Naive thymus-derived CD4-positive, alpha-beta T cell (primary cell): Measurements from ENCODE around the gene PTGR2. TPM values are rescaled to one million over a fixed set of nuclear protein-coding genes. Genes with fewer than 3 reads are reported as not detected.
"Not testable (repeated sequence)": the region's sequence is repeated elsewhere in the genome, so short reads cannot be mapped to it uniquely, and the experiment has no call there.

ENCODE experiments used
- ATAC-seq: fragments of 150-1000 bp; cut with Tn5 transposase; 2 replicates; pipeline ENCODE4 v1.10.0; 2021; ENCODE audit warnings: mild to moderate bottlenecking, moderate library complexity
- CTCF ChIA-PET: fragments of 350-600 bp; sonication (Branson Sonifier 250); formaldehyde crosslinking; loops from one replicate; lab custom pipeline; 2021; ENCODE audit warnings: antibody characterized with exemption; lab: Charles Lee
- POLR2A ChIA-PET: fragments of 350-600 bp; sonication (Branson Sonifier 250); formaldehyde crosslinking; loops from one replicate; lab custom pipeline; 2021; ENCODE audit warnings: antibody characterized with exemption, inconsistent platforms; lab: Charles Lee
- DNase-seq, 9 donors: peaks; one replicate each; pipeline versions ENCODE4 v3.0.0 to v3.0.0-alpha.2; 2020 to 2022; ENCODE audit warnings: mixed read lengths in 1 of 9
- H3K27ac ChIP-seq: one replicate; pipeline ENCODE4 v1.7.0; 2013; ENCODE audit warnings: mild to moderate bottlenecking, low read depth, low read length, moderate library complexity
- H3K27me3 ChIP-seq, 2 donors: one replicate each; pipeline ENCODE4 v1.7.0; 2013; ENCODE audit warnings: low read length in 2 of 2, mild to moderate bottlenecking in 2 of 2, moderate library complexity in 2 of 2; ENCODE audit not compliant: control insufficient read depth in 2 of 2, insufficient read depth in 2 of 2
- H3K36me3 ChIP-seq, 3 experiments: 1 replicate in 2 of 3; 2 replicates in 1 of 3; pipeline ENCODE4 v1.7.0; 2013; ENCODE audit warnings: low read length in 3 of 3, mild to moderate bottlenecking in 3 of 3, moderate library complexity in 1 of 3; ENCODE audit not compliant: insufficient read depth in 3 of 3, control insufficient read depth in 2 of 3
- H3K4me1 ChIP-seq, 2 donors: one replicate each; pipeline ENCODE4 v1.7.0; 2013; ENCODE audit warnings: low read length in 2 of 2, mild to moderate bottlenecking in 2 of 2, moderate library complexity in 1 of 2; ENCODE audit not compliant: control insufficient read depth in 2 of 2, insufficient read depth in 2 of 2
- H3K4me3 ChIP-seq: 2 replicates; pipeline ENCODE4 v1.7.0; 2013; ENCODE audit warnings: mild to moderate bottlenecking, low read length
- H3K9me3 ChIP-seq, 3 experiments: 1 replicate in 2 of 3; 2 replicates in 1 of 3; pipeline ENCODE4 v1.7.0; 2013; ENCODE audit warnings: low read length in 3 of 3; ENCODE audit not compliant: control insufficient read depth in 2 of 3
- H3K27ac Mint-ChIP-seq, 9 donors: one replicate each; pipeline ENCODE4 v1.8.0; 2020 to 2022; ENCODE audit warnings: mixed read lengths in 9 of 9, mild to moderate bottlenecking in 8 of 9, moderate library complexity in 5 of 9, inconsistent platforms in 2 of 9
- H3K27me3 Mint-ChIP-seq, 5 donors: one replicate each; pipeline ENCODE4 v1.8.0; 2021 to 2022; ENCODE audit warnings: mixed read lengths in 5 of 5, mild to moderate bottlenecking in 1 of 5
- H3K36me3 Mint-ChIP-seq, 5 donors: one replicate each; pipeline ENCODE4 v1.8.0; 2020 to 2022; ENCODE audit warnings: mixed read lengths in 5 of 5, mild to moderate bottlenecking in 3 of 5, inconsistent platforms in 1 of 5
- H3K4me1 Mint-ChIP-seq, 7 donors: one replicate each; pipeline ENCODE4 v1.8.0; 2020 to 2022; ENCODE audit warnings: mixed read lengths in 7 of 7, mild to moderate bottlenecking in 3 of 7, inconsistent platforms in 1 of 7
- H3K4me3 Mint-ChIP-seq, 10 donors: one replicate each; pipeline ENCODE4 v1.8.0; 2020 to 2022; ENCODE audit warnings: mild to moderate bottlenecking in 10 of 10, mixed read lengths in 10 of 10, moderate library complexity in 6 of 10, inconsistent platforms in 2 of 10
- H3K9me3 Mint-ChIP-seq, 11 donors: one replicate each; pipeline ENCODE4 v1.8.0; 2020 to 2022; ENCODE audit warnings: mixed read lengths in 11 of 11, mild to moderate bottlenecking in 4 of 11, inconsistent platforms in 1 of 11, moderate library complexity in 1 of 11
- intact Hi-C, 2 donors: fragments of 100-400 bp; cut with micrococcal nuclease; formaldehyde crosslinking; loops; one replicate each; pipeline ENCODE4 v1.15.1; 2023
- polyA plus RNA-seq, 2 donors: library from polyadenylated mRNA; unstranded; fragments of 300-500 nt; fragmentation: Illumina TruSeq; gene quantifications; one replicate each; pipeline ENCODE4 v1.2.3, GENCODE V29; 2021
- total RNA-seq, 6 experiments: library from RNA in 5 of 6; stranded (reverse) in 5 of 6; gene quantifications; 1 replicate in 5 of 6; 2 replicates in 1 of 6; pipeline ENCODE4 v1.2.3 and lab custom pipeline; 2021 to 2026

Gene PTGR2
- total and polyA plus RNA-seq, 7 experiments from 2014 or later, result 1.2 to 7.9 (median 3.4) TPM

GRCh38 chr14:73829071-73829470, 22.6 kb upstream of the PTGR2 start:
- ChIA-PET CTCF (interaction anchor here (0.7 to 7.0 kb wide), 2 partner anchors 37 to 99 kb away, joined by 3 to 100 read pairs; no protein-coding TSS in a partner anchor), POLR2A (interaction anchor here (0.7 kb wide), 1 partner anchor 47 kb away, joined by 3 read pairs; no protein-coding TSS in a partner anchor)
- Mint-ChIP-seq H3K9me3 (no peaks in the 10 kb centered on the region), H3K36me3 (no peaks in the 10 kb centered on the region), H3K4me1 (peaks cover 0 to 19% (median 0%) of the 10 kb centered on the region in 7 donors), H3K4me3 (no peak overlapping the region), H3K27ac (peak overlapping the region in 1 of 9 donors; percentile 36), H3K27me3 (no peaks in the 10 kb centered on the region)
- no peak for DNase-seq
- Histone ChIP-seq H3K36me3 (no peaks in the 10 kb centered on the region), H3K4me1 (no peaks in the 10 kb centered on the region), H3K27me3 (no peaks in the 10 kb centered on the region), H3K4me3 (no peak overlapping the region), H3K27ac (no peak overlapping the region), H3K9me3 (no peaks in the 10 kb centered on the region)
- intact Hi-C loops, result loop anchor here in 1 of 2 donors (5.0 kb wide), 2 partner anchors 87 to 117 kb away; partner anchors contain the start of gene PNMA1
- ATAC-seq, result no peak

GRCh38 chr14:73829526-73830431, 21.9 kb upstream of the PTGR2 start:
- H3K27ac ChIP-seq, result no peak overlapping the region
- no peaks in the 10 kb centered on the region for H3K36me3 ChIP-seq
- no peaks in the 10 kb centered on the region for H3K27me3 Mint-ChIP-seq
- ATAC-seq, result peak; percentile 72
- CTCF ChIA-PET, result interaction anchor here (7.0 kb wide), 1 partner anchor 100 kb away, joined by 100 read pairs; no protein-coding TSS in a partner anchor
- H3K9me3 Mint-ChIP-seq, result no peaks in the 10 kb centered on the region
- intact Hi-C loops, result loop anchor here in 1 of 2 donors (5.0 kb wide), 2 partner anchors 87 to 117 kb away; partner anchors contain the start of gene PNMA1
- H3K9me3 ChIP-seq, result no peaks in the 10 kb centered on the region
- peak overlapping the region in 1 of 10 donors; percentile 50 for H3K4me3 Mint-ChIP-seq
- H3K36me3 Mint-ChIP-seq, result no peaks in the 10 kb centered on the region
- no peaks in the 10 kb centered on the region for H3K4me1 ChIP-seq
- POLR2A ChIA-PET, result interaction anchor here (0.7 kb wide), 1 partner anchor 48 kb away, joined by 3 read pairs; no protein-coding TSS in a partner anchor
- no peaks in the 10 kb centered on the region for H3K27me3 ChIP-seq
- no peak overlapping the region for H3K4me3 ChIP-seq
- DNase-seq, result peak in 1 of 9 donors; percentile 34
- H3K4me1 Mint-ChIP-seq, result peaks cover 0 to 19% (median 0%) of the 10 kb centered on the region in 7 donors
- peak overlapping the region in 2 of 9 donors; percentile 51 to 74 for H3K27ac Mint-ChIP-seq

GRCh38 chr14:73833034-73833433, 18.6 kb upstream of the PTGR2 start:
- Histone ChIP-seq H3K4me1 (no peaks in the 10 kb centered on the region), H3K9me3 (no peaks in the 10 kb centered on the region), H3K36me3 (no peaks in the 10 kb centered on the region), H3K27me3 (no peaks in the 10 kb centered on the region), H3K27ac (no peak overlapping the region), H3K4me3 (no peak overlapping the region)
- no peak for ATAC-seq
- Mint-ChIP-seq H3K4me3 (no peak overlapping the region), H3K9me3 (no peaks in the 10 kb centered on the region), H3K27me3 (no peaks in the 10 kb centered on the region), H3K27ac (no peak overlapping the region), H3K4me1 (peaks cover 0 to 16% (median 0%) of the 10 kb centered on the region in 7 donors), H3K36me3 (no peaks in the 10 kb centered on the region)
- intact Hi-C loops, result no loop called here
- DNase-seq, result no peak
- ChIA-PET CTCF (interaction anchor here (0.7 kb wide), 1 partner anchor 775 kb away, joined by 3 read pairs; the partner anchor contains the start of gene RBM25), POLR2A (no interaction called here)

GRCh38 chr14:73833530-73834260, 17.9 kb upstream of the PTGR2 start:
- Histone ChIP-seq H3K9me3 (no peaks in the 10 kb centered on the region), H3K4me1 (no peaks in the 10 kb centered on the region), H3K4me3 (no peak overlapping the region), H3K27ac (no peak overlapping the region), H3K27me3 (no peaks in the 10 kb centered on the region), H3K36me3 (no peaks in the 10 kb centered on the region)
- no peaks in the 10 kb centered on the region for H3K36me3 Mint-ChIP-seq
- ChIA-PET POLR2A (no interaction called here), CTCF (no interaction called here)
- H3K27ac Mint-ChIP-seq, result no peak overlapping the region
- intact Hi-C loops, result no loop called here
- DNase-seq (no peak), ATAC-seq (no peak)
- peaks cover 0 to 16% (median 0%) of the 10 kb centered on the region in 7 donors for H3K4me1 Mint-ChIP-seq
- H3K9me3 Mint-ChIP-seq, result no peaks in the 10 kb centered on the region
- no peaks in the 10 kb centered on the region for H3K27me3 Mint-ChIP-seq
- H3K4me3 Mint-ChIP-seq, result no peak overlapping the region

GRCh38 chr14:73834261-73834625, 17.4 kb upstream of the PTGR2 start:
- intact Hi-C loops, result no loop called here
- Mint-ChIP-seq H3K27me3 (no peaks in the 10 kb centered on the region), H3K4me3 (no peak overlapping the region), H3K27ac (no peak overlapping the region), H3K36me3 (no peaks in the 10 kb centered on the region), H3K9me3 (no peaks in the 10 kb centered on the region), H3K4me1 (peaks cover 0 to 13% (median 0%) of the 10 kb centered on the region in 7 donors)
- Histone ChIP-seq H3K27me3 (no peaks in the 10 kb centered on the region), H3K4me3 (no peak overlapping the region), H3K9me3 (no peaks in the 10 kb centered on the region), H3K36me3 (no peaks in the 10 kb centered on the region), H3K27ac (no peak overlapping the region), H3K4me1 (no peaks in the 10 kb centered on the region)
- ChIA-PET POLR2A (no interaction called here), CTCF (no interaction called here)
- ATAC-seq, result no peak
- DNase-seq, result no peak

GRCh38 chr14:73838293-73839034, 13.2 kb upstream of the PTGR2 start:
- H3K4me1 Mint-ChIP-seq, H3K36me3 ChIP-seq, DNase-seq, H3K27ac ChIP-seq, H3K27me3 Mint-ChIP-seq, H3K4me3 ChIP-seq, H3K27me3 ChIP-seq, POLR2A ChIA-PET, H3K36me3 Mint-ChIP-seq, H3K9me3 ChIP-seq, intact Hi-C loops, H3K9me3 Mint-ChIP-seq, H3K4me3 Mint-ChIP-seq, H3K4me1 ChIP-seq, ATAC-seq: not testable (repeated sequence)
- CTCF ChIA-PET, result interaction anchor here (0.6 kb wide), 2 partner anchors 9 to 588 kb away, joined by 3 read pairs; no protein-coding TSS in a partner anchor
- H3K27ac Mint-ChIP-seq, result peak overlapping the region in 1 of 9 donors; percentile 24
